ENCODE data around the gene NANOS2. TPM values are rescaled to one million over a fixed set of nuclear protein-coding genes. Genes with fewer than 3 reads are reported as not detected.

Gene NANOS2
- total RNA-seq, 1 donor from 2014 or later, result not detected

DNA sequence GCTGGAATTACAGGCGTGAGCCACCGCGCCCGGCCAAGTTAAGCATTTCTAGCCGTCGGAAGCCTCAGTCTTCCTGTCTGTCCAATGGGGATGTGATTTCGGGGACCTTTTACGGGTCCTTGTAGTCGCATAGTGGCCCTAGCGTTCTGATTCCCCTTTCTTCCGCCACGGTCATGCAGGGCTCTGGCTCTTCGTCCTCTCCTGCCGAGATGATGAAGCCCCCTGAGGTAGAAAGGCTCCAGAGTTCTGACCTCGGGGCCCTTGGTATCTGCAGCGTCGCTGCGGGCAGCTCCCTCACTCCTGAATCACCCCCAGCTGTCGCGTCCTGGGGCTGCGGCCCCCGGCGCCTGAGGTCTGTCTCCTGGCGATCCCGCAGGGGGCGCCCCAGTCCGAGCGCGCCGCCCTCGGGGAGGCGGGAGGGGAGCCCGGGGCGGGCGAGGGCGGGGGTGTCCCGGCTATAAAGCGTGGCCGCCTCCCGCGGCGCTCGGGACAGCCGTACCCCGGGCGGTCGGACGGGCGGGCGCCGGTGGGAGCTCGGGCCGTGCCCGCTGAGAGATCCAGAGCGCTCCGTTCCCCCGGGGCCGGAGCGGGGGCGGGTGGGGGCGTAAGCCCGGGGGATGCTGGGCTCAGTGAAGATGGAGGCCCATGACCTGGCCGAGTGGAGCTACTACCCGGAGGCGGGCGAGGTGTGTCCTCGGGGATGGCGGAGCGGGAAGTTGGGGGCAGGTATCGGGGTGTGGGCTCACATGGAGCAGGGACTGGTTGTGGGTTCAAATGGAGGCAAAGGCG lies 50.5 kb downstream of the NANOS2 start, which contains the start of gene FOXA3:
Gene FOXA3, plus strand, starts transcription at position 487 of the 789 bp plus-strand sequence. Its CDS starts 131 bp downstream, at position 618.
- peak within 1 kb of the TSS; percentile 29 for H3K9ac ChIP-seq
- peaks cover 4% of the 10 kb centered on the region for H3K4me1 ChIP-seq
- no peaks in the 10 kb centered on the region for H3K9me3 ChIP-seq (ENCODE audit: low read depth)
- Mint-ChIP-seq H3K27ac (peak within 1 kb of the TSS; percentile 69), H3K27me3 (ENCODE audit: insufficient read depth, low read depth) (peaks cover 42% of the 10 kb centered on the region), H3K36me3 (peaks cover 3% of the 10 kb centered on the region), H3K4me1 (peaks cover 13% of the 10 kb centered on the region), H3K4me3 (peak within 1 kb of the TSS; percentile 93), H3K9me3 (peaks cover 2% of the 10 kb centered on the region)
- peak within 1 kb of the TSS; percentile 82 for H3K4me3 ChIP-seq
- H3K4me2 ChIP-seq, result peak within 1 kb of the TSS; percentile 79
- H2AFZ ChIP-seq (replicated peaks), result peak within 1 kb of the TSS; percentile 98
- peaks cover 8% of the 10 kb centered on the region for H3K27me3 ChIP-seq
- H3K79me2 ChIP-seq (ENCODE audit: low read depth), result peaks cover 50% of the 10 kb centered on the region
- peaks cover 6% of the 10 kb centered on the region for H4K20me1 ChIP-seq (ENCODE audit: low read depth)
- no peak for TF ChIP-seq EZH2phosphoT487 (IDR thresholded peaks at IDR 0.05)
- no peak for TF ChIP-seq EZH2 (IDR thresholded peaks at IDR 0.05)
- TF ChIP-seq, protein P1, sequence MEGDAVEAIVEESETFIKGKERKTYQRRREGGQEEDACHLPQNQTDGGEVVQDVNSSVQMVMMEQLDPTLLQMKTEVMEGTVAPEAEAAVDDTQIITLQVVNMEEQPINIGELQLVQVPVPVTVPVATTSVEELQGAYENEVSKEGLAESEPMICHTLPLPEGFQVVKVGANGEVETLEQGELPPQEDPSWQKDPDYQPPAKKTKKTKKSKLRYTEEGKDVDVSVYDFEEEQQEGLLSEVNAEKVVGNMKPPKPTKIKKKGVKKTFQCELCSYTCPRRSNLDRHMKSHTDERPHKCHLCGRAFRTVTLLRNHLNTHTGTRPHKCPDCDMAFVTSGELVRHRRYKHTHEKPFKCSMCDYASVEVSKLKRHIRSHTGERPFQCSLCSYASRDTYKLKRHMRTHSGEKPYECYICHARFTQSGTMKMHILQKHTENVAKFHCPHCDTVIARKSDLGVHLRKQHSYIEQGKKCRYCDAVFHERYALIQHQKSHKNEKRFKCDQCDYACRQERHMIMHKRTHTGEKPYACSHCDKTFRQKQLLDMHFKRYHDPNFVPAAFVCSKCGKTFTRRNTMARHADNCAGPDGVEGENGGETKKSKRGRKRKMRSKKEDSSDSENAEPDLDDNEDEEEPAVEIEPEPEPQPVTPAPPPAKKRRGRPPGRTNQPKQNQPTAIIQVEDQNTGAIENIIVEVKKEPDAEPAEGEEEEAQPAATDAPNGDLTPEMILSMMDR (IDR thresholded peaks at IDR 0.05), result peak; percentile 82
- DNase-seq (ENCODE audit: low spot score), result peak; percentile 88
- H3F3A ChIP-seq (ENCODE audit: low read depth), result peaks cover 29% of the 10 kb centered on the region
- no peak within 1 kb of the TSS for H3K27ac ChIP-seq
- H3K36me3 ChIP-seq, result no peaks in the 10 kb centered on the region

DNA sequence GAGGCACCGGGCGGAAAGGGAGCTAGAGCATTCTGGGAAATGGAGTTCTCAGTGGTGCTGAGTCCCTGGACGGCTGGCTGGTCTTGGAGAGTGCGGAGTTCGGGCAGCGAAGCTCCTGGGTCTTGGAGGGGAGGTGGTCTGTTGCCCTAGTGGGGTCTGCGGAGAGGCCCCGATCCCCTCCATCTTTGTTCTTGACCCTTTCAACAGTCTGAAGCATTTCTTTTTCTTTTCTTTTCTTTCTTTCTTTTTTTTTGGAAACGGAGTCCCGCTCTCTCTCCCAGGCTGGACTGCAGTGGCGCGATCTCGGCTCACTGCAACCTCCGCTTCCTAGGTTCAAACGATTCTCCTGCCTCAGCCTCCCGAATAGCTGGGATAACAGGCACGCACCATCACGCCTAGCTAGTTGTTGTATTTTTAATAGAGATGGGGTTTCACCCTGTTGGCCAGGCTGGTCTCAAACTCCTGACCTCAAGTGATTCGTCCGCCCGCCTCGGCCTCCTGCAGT lies 51.2 kb downstream of the NANOS2 start:
- Mint-ChIP-seq H3K27ac (peak overlapping the region; percentile 69), H3K9me3 (peaks cover 2% of the 10 kb centered on the region), H3K36me3 (peaks cover 8% of the 10 kb centered on the region), H3K4me1 (peaks cover 13% of the 10 kb centered on the region), H3K27me3 (ENCODE audit: insufficient read depth, low read depth) (peaks cover 40% of the 10 kb centered on the region), H3K4me3 (peak overlapping the region; percentile 93)
- peaks cover 4% of the 10 kb centered on the region for H3K4me1 ChIP-seq
- H3K36me3 ChIP-seq, result no peaks in the 10 kb centered on the region
- peaks cover 57% of the 10 kb centered on the region for H3K79me2 ChIP-seq (ENCODE audit: low read depth)
- no peaks in the 10 kb centered on the region for H3K9me3 ChIP-seq (ENCODE audit: low read depth)
- no peak overlapping the region for H3K27ac ChIP-seq
- no peak for DNase-seq (ENCODE audit: low spot score)
- peak overlapping the region; percentile 82 for H3K4me3 ChIP-seq
- peaks cover 6% of the 10 kb centered on the region for H4K20me1 ChIP-seq (ENCODE audit: low read depth)
- peaks cover 8% of the 10 kb centered on the region for H3K27me3 ChIP-seq
- H3F3A ChIP-seq (ENCODE audit: low read depth), result peaks cover 29% of the 10 kb centered on the region
- peak overlapping the region; percentile 79 for H3K4me2 ChIP-seq
- no peak overlapping the region for H3K9ac ChIP-seq
- H2AFZ ChIP-seq (replicated peaks), result peak overlapping the region; percentile 98
- TF ChIP-seq EZH2 (IDR thresholded peaks at IDR 0.05), result no peak
- no peak for TF ChIP-seq EZH2phosphoT487 (IDR thresholded peaks at IDR 0.05)
- TF ChIP-seq, protein P1 (IDR thresholded peaks at IDR 0.05), result no peak

Other genes starting within 250 kb of the NANOS2 start
- gene GIPR, start 246.6 kb downstream of the NANOS2 start, total RNA-seq (ENCODE audit: low replicate concordance), result not detected in 2 replicates
- gene SNRPD2, start 222.8 kb downstream of the NANOS2 start, total RNA-seq (ENCODE audit: low replicate concordance), result 330 and 405 TPM in 2 replicates
- gene QPCTL, start 222.1 kb downstream of the NANOS2 start, total RNA-seq (ENCODE audit: low replicate concordance), result 4.5 and 15.7 TPM in 2 replicates
- 7.5 and 21.3 TPM in 2 replicates for gene FBXO46, start 183.9 kb downstream of the NANOS2 start, total RNA-seq (ENCODE audit: low replicate concordance)
- gene MEIOSIN, start 181.3 kb downstream of the NANOS2 start, total RNA-seq (ENCODE audit: low replicate concordance), result 0.06 TPM in 1 of 2 replicates, not detected in the other
- gene SIX5, start 145.5 kb downstream of the NANOS2 start, total RNA-seq (ENCODE audit: low replicate concordance), result 8.1 and 50.8 TPM in 2 replicates
- 5.5 and 33.2 TPM in 2 replicates for gene DMPK, start 132.3 kb downstream of the NANOS2 start, total RNA-seq (ENCODE audit: low replicate concordance)
- gene DMWD, start 121.9 kb downstream of the NANOS2 start, total RNA-seq (ENCODE audit: low replicate concordance), result 22.8 and 50.3 TPM in 2 replicates
- gene RSPH6A, start 99.5 kb downstream of the NANOS2 start, total RNA-seq (ENCODE audit: low replicate concordance), result 0.22 TPM in 1 of 2 replicates, not detected in the other
- 38.3 and 65.7 TPM in 2 replicates for gene SYMPK, start 51.6 kb downstream of the NANOS2 start, total RNA-seq (ENCODE audit: low replicate concordance)
- 7.3 and 8.4 TPM in 2 replicates for gene FOXA3, start 50.5 kb downstream of the NANOS2 start, total RNA-seq (ENCODE audit: low replicate concordance)
- gene IRF2BP1, start 28.6 kb downstream of the NANOS2 start, total RNA-seq (ENCODE audit: low replicate concordance), result 9.8 and 34.5 TPM in 2 replicates
- 0.07 and 1.9 TPM in 2 replicates for gene MYPOP, start 12.2 kb downstream of the NANOS2 start, total RNA-seq (ENCODE audit: low replicate concordance)
- gene NOVA2, start 59.1 kb upstream of the NANOS2 start, total RNA-seq (ENCODE audit: low replicate concordance), result 3.9 and 6.7 TPM in 2 replicates
- 5.7 and 11.6 TPM in 2 replicates for gene CCDC61, start 80.7 kb upstream of the NANOS2 start, total RNA-seq (ENCODE audit: low replicate concordance)
- gene PGLYRP1, start 108.3 kb upstream of the NANOS2 start, total RNA-seq (ENCODE audit: low replicate concordance), result not detected in 2 replicates
- gene IGFL4, start 126.2 kb upstream of the NANOS2 start, total RNA-seq (ENCODE audit: low replicate concordance), result 0.15 and 0.21 TPM in 2 replicates
- not detected in 2 replicates for gene IGFL3, start 209.9 kb upstream of the NANOS2 start, total RNA-seq (ENCODE audit: low replicate concordance)
- not detected in 2 replicates for gene IGFL2, start 233.5 kb upstream of the NANOS2 start, total RNA-seq (ENCODE audit: low replicate concordance)